ACHN (cell line): ENCODE results near the gene CAST.

Experiments
- DNase-seq: peaks from one replicate; pipeline ENCODE4 v3.0.0-alpha.2; 2015
- in situ Hi-C: cut with HindIII; loops from 2 replicates; pipeline ENCODE4 v1.10.0; 2017; ENCODE audit warnings: low sequenced_read_pairs, low pct_ligation_motif_present, low pct_unique_long_range_greater_than_20kb

Gene CAST

GRCh38 chr5:96753017-96753397 is 90.8 kb downstream of the CAST start:
- DNase-seq: no peak
- in situ Hi-C loops: loop anchor here (25.0 kb wide), 1 partner anchor 409 kb away; no protein-coding TSS in a partner anchor

- no peak for DNase-seq
These were observed 91.7 kb downstream of the CAST start for GRCh38 chr5:96753848-96754247.

GRCh38 chr5:96755851-96756250 is 93.7 kb downstream of the CAST start:
- in situ Hi-C loops: loop anchor here (25.0 kb wide), 1 partner anchor 406 kb away; no protein-coding TSS in a partner anchor
- no peak for DNase-seq

More at GRCh38 chr5:96753848-96754247, 91.7 kb downstream of the CAST start:
- in situ Hi-C loops: loop anchor here (25.0 kb wide), 1 partner anchor 408 kb away; no protein-coding TSS in a partner anchor

- in situ Hi-C loops: loop anchor here (25.0 kb wide), 1 partner anchor 405 kb away; no protein-coding TSS in a partner anchor
- no peak for DNase-seq
These were observed 94.8 kb downstream of the CAST start for GRCh38 chr5:96756985-96757384.

- DNase-seq: no peak
- in situ Hi-C loops: loop anchor here (25.0 kb wide), 1 partner anchor 404 kb away; no protein-coding TSS in a partner anchor
These were observed 96.4 kb downstream of the CAST start for GRCh38 chr5:96758621-96759020.

- in situ Hi-C loops: loop anchor here (25.0 kb wide), 1 partner anchor 401 kb away; no protein-coding TSS in a partner anchor
- DNase-seq: no peak
These were observed 99.4 kb downstream of the CAST start for GRCh38 chr5:96761618-96762017.

GRCh38 chr5:96763026-96763425 is 100.8 kb downstream of the CAST start:
- DNase-seq: no peak
- in situ Hi-C loops: loop anchor here (25.0 kb wide), 1 partner anchor 399 kb away; no protein-coding TSS in a partner anchor

- in situ Hi-C loops: loop anchor here (25.0 kb wide), 1 partner anchor 397 kb away; no protein-coding TSS in a partner anchor
- DNase-seq: no peak
These were observed 102.9 kb downstream of the CAST start for GRCh38 chr5:96765043-96765442.

GRCh38 chr5:96768708-96769251 is 106.6 kb downstream of the CAST start:
- in situ Hi-C loops: loop anchor here (25.0 kb wide), 1 partner anchor 394 kb away; no protein-coding TSS in a partner anchor
- no peak for DNase-seq

- DNase-seq: no peak
- in situ Hi-C loops: loop anchor here (25.0 kb wide), 1 partner anchor 391 kb away; no protein-coding TSS in a partner anchor
These were observed 109.2 kb downstream of the CAST start for GRCh38 chr5:96771395-96771794.

GRCh38 chr5:96772111-96772510 is 109.9 kb downstream of the CAST start:
- in situ Hi-C loops: loop anchor here (25.0 kb wide), 1 partner anchor 390 kb away; no protein-coding TSS in a partner anchor

GRCh38 chr5:96772542-96772941 is 110.4 kb downstream of the CAST start:
- in situ Hi-C loops: loop anchor here (25.0 kb wide), 1 partner anchor 390 kb away; no protein-coding TSS in a partner anchor
- DNase-seq: no peak

More at GRCh38 chr5:96772111-96772510, 109.9 kb downstream of the CAST start:
- no peak for DNase-seq

GRCh38 chr5:96775050-96775449 is 112.9 kb downstream of the CAST start:
- DNase-seq: no peak
- in situ Hi-C loops: no loop called here

GRCh38 chr5:96775689-96776088 is 113.5 kb downstream of the CAST start:
- in situ Hi-C loops: no loop called here
- no peak for DNase-seq

- no peak for DNase-seq
- in situ Hi-C loops: no loop called here
These were observed 114.4 kb downstream of the CAST start for GRCh38 chr5:96776621-96777020.

GRCh38 chr5:96778409-96778808 is 116.2 kb downstream of the CAST start:
- DNase-seq: no peak
- in situ Hi-C loops: no loop called here

GRCh38 chr5:96780626-96781025 is 118.5 kb downstream of the CAST start:
- peak; percentile 8 for DNase-seq

GRCh38 chr5:96781031-96781971 is 119.1 kb downstream of the CAST start:
- in situ Hi-C loops: no loop called here
- peak; percentile 50 for DNase-seq

More at GRCh38 chr5:96780626-96781025, 118.5 kb downstream of the CAST start:
- in situ Hi-C loops: no loop called here

- in situ Hi-C loops: no loop called here
- no peak for DNase-seq
These were observed 121.2 kb downstream of the CAST start for GRCh38 chr5:96783326-96783725.
